GM06990 (cell line): Measurements from ENCODE around the gene NR3C2.

Experiments
- DNase-seq: peaks from one replicate; pipeline ENCODE4 v3.0.0-alpha.2; 2011; ENCODE audit not compliant: insufficient read length; ENCODE audit errors: extremely low read depth
- H3K27me3 ChIP-seq: replicated peaks from 2 replicates; pipeline ENCODE4 v1.6.0; 2011; ENCODE audit warnings: low read length; ENCODE audit not compliant: control insufficient read depth, insufficient read depth
- H3K36me3 ChIP-seq: 2 replicates; pipeline ENCODE4 v1.5.1; 2011; ENCODE audit warnings: low read length; ENCODE audit not compliant: control insufficient read depth, insufficient read depth
- H3K4me3 ChIP-seq: replicated peaks from 2 replicates; pipeline ENCODE4 v1.5.1; 2011; ENCODE audit warnings: low read depth, mild to moderate bottlenecking, control low read depth, low read length
- CTCF ChIP-seq: IDR thresholded peaks from 2 replicates; pipeline ENCODE4 v1.5.1; 2011; ENCODE audit warnings: low read length, control low read depth, mild to moderate bottlenecking, inconsistent platforms; ENCODE audit not compliant: insufficient read depth, poor library complexity, severe bottlenecking

NR3C2 gene

GRCh38 chr4:148108766-148109165 is 333.4 kb downstream of the NR3C2 start:
- H3K27me3 ChIP-seq = no peaks in the 10 kb centered on the region
- no peaks in the 10 kb centered on the region for H3K36me3 ChIP-seq
- H3K4me3 ChIP-seq = no peak overlapping the region
- no peak for TF ChIP-seq CTCF
- DNase-seq = no peak

- no peak for TF ChIP-seq CTCF
- H3K36me3 ChIP-seq = no peaks in the 10 kb centered on the region
- no peak overlapping the region for H3K4me3 ChIP-seq
- DNase-seq = no peak
- H3K27me3 ChIP-seq = no peaks in the 10 kb centered on the region
Observed at GRCh38 chr4:148103597-148104355, 338.4 kb downstream of the NR3C2 start.

GRCh38 chr4:148101790-148102189 is 340.4 kb downstream of the NR3C2 start:
- no peak for TF ChIP-seq CTCF
- Histone ChIP-seq H3K36me3 (no peaks in the 10 kb centered on the region), H3K4me3 (no peak overlapping the region), H3K27me3 (no peaks in the 10 kb centered on the region)
- DNase-seq = no peak

- no peak for TF ChIP-seq CTCF
- no peak for DNase-seq
- no peaks in the 10 kb centered on the region for H3K27me3 ChIP-seq
Observed at GRCh38 chr4:148101235-148101634, 341.0 kb downstream of the NR3C2 start.

GRCh38 chr4:148097801-148098200 is 344.4 kb downstream of the NR3C2 start:
- DNase-seq = no peak
- no peaks in the 10 kb centered on the region for H3K27me3 ChIP-seq
- no peaks in the 10 kb centered on the region for H3K36me3 ChIP-seq
- no peak for TF ChIP-seq CTCF
- no peak overlapping the region for H3K4me3 ChIP-seq

More at GRCh38 chr4:148101235-148101634, 341.0 kb downstream of the NR3C2 start:
- H3K4me3 ChIP-seq = no peak overlapping the region
- H3K36me3 ChIP-seq = no peaks in the 10 kb centered on the region
